Activated CD4-positive, alpha-beta T cell treated with anti-CD3 and anti-CD28 coated beads, Interleukin-2, amount 50 U/mL, for 4 hours (primary cell): ENCODE data around the gene SLC1A7.

Experiments used
- DNase-seq, 2 experiments: peaks; one replicate each; pipeline ENCODE4 v3.0.0-alpha.2; 2020

Gene SLC1A7

DNA sequence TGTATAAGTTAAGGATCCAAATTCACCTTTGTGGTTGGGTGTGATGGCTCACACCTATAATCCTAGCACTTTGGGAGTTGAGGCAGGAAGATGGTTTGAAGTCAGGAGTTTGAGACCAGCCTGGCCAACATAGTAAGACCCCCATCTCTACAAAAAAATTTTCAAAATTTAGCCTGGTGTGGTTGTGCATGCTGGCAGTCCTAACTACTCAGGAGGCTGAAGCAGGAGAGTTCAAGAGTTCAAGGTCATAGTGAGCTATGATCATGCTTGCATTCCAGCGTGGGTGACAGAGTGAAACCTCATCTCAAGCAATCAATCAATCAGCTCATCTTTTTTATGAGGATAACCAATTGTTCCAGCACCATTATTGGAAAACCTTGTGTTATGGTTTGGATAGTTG lies 16.5 kb upstream of the SLC1A7 start:
- DNase-seq: no peak

DNA sequence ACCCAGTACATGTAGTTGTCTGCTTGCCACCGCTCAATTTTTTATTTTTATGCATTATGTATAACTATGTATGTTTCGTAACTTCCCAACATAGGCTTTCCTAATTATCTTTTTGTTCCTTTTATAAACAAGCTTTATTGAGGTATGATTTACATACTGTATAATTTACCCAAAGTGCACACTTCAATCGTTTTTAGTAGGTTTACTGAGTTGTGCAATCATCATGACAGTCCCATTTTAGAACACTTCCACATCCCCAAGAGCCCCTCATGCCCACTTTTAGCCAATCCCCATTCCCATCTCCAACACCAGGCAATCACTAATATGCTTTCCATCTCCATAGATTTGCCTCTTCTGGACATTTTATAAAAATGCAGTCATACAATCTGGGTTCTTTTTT lies 14.3 kb upstream of the SLC1A7 start:
- DNase-seq: no peak

GRCh38 chr1:53155945-53156344 lies 13.5 kb upstream of the SLC1A7 start:
- no peak for DNase-seq

GRCh38 chr1:53155534-53155933 lies 13.1 kb upstream of the SLC1A7 start:
- no peak for DNase-seq

GRCh38 chr1:53154859-53155438 lies 12.5 kb upstream of the SLC1A7 start:
- no peak for DNase-seq

DNA sequence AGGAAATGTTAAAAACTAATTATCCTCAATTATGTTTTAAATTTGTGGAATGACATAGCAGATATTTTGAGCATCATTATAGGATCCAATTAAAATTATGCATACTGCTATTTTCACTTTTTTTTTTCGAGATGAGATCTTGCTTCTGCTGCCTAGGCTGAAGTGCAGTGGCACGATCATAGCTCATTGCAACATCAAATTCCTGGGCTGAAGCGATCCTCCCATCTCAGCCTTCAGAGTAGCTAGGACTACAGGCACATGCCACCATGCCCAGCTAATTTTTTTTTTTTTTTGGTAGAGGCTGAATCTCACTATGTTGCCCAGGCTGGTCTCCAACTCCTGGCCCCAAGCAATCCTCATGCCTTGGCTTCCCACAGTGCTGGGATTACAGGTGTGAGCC lies 11.3 kb upstream of the SLC1A7 start:
- no peak for DNase-seq

- no peak for DNase-seq
Measured at GRCh38 chr1:53148123-53148522, 5.7 kb upstream of the SLC1A7 start.

GRCh38 chr1:53147174-53147573 lies 4.7 kb upstream of the SLC1A7 start:
- DNase-seq: no peak

- DNase-seq: no peak
Measured at GRCh38 chr1:53145942-53146708, 3.7 kb upstream of the SLC1A7 start.

DNA sequence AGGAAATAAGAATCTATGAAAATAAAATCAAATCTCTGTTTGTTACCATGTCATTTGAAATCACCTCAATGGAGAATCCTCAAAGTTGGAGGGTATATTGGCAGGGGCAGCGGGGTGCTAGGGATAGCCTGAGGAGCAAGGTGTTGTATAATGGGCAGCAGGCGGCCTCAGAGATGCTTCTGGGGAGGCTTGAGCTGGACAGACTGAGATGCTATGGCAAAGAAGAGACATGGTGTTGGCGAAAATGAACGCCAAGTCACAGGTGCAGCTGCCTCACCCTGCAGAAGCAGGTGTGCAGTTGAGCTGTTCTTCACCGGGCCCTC lies 3.1 kb upstream of the SLC1A7 start:
- no peak for DNase-seq

DNA sequence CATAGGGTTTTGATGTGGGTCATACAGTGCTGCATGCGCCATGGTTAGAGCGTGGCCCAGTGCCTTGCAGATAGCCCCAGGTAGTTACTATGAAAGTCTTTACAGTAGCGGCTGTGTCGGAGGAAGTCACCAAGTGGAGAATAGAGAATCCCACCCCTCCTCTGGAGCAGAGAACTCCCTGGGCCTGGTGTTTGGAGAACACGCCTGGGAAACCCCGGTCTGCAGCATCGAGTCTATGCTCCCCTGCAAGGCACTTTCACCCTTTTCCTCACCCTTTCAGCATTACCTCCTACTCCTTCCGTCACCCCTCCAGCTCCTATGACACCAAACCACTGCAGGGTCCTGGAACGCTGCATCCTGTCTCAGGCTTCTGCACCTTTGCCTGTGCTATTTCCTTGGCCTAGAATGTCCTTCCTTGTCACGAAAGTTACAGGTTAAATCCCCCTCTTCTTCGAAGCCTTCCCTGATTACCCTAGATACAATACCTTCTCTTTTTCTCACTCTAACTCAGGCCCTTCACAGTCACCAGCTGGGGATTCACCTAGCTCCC lies 2.7 kb upstream of the SLC1A7 start:
- no peak for DNase-seq

GRCh38 chr1:53144201-53144600 lies 1.8 kb upstream of the SLC1A7 start:
- no peak for DNase-seq

DNA sequence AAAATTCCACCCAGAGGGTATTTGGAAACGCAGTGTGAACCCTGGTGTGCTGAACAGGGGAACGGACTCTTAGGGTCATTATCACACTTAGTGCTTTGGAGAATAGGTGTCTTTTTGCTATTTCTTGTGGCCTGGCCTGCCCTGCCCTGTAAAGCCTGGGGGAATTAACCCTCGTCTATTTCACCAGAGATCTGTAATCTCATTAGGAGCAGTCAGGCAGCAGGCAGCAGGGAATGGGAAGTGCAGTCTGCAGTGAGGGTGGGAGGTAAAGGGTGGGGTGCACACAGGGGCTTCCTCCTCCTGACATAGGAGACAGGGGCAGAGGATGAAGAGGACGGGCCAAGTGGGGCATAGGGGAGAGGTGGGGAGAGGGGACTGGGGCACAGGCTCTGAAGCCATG lies 1.1 kb upstream of the SLC1A7 start:
- no peak for DNase-seq

GRCh38 chr1:53141487-53142055 lies 867 bp downstream of the SLC1A7 start:
- DNase-seq: no peak

GRCh38 chr1:53140451-53140850 lies 2.0 kb downstream of the SLC1A7 start:
- no peak for DNase-seq

DNA sequence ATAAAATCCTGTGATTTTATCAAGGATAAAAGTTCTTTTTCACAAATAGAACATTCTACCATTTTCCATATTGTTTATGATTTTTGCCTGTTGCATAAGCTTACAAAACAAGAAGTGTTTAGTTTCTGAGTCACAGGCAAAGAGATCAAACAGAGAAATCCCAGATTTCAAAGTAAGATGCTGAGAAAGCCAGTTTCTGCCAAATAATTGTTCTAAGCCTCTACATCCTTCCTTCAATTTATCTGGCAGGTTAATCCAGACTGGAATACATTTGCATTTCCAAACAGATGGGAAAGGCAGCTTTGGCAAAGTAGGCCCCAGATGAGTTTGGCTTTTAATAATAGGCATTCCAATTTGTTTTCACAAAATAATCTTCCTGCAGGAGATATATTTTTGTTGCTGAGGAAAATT lies 2.5 kb downstream of the SLC1A7 start:
- DNase-seq: no peak

- no peak for DNase-seq
Measured at GRCh38 chr1:53138991-53139884, 3.2 kb downstream of the SLC1A7 start.

- no peak for DNase-seq
Measured at GRCh38 chr1:53137729-53138128, 4.7 kb downstream of the SLC1A7 start.

DNA sequence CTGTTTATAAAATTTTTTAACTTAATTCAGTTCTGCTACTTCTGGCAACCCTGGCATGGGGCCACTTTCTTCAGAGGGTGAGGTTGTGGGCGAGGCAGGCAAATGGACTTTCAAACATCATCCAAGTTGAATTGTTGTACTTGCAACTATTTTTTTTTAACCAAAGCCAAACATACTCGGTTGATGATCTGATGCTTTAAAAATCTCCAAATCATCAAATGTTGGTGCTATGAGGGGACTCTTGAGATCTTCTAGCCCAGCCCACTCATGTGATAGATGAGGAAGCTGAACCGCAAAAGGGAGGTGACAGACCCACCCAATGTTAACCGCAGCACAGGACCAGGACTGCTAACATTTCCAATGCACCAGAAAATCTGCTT lies 6.7 kb downstream of the SLC1A7 start:
- DNase-seq: no peak

DNA sequence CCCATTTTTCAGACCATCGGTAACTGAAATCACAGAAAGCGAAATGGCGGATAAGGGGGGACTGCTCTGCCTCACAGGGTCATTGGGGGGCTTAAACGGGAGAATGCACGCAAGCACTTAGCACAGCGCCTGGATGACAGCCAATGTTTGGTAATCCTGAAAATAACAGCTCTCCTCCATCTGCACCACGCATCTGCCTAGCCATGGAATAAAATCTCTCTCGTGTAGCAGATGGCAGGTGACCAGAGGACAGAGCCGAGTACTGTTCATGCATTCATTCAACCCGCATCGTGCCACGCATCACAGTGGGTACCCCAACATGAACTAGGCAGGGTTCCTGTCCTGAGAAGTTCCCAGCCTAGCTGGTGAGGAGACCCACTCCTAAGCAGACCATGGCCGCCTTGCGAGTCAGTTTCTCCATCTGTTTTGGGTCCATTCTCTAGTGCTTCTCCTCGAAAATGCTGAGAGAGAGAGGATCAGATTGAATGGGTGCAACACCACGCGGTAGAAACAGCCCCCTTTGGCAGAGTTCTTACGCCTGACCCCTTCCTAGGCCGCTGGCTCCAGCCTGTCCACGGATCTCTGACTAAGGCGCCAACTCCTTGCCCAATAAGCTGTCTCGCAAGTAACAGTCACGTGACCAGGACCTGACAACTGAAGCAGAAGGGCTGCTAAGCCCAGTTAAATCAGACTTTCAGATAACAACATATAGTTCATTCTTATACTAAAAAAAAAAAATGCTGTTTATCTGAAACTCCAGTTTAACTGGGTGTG lies 7.3 kb downstream of the SLC1A7 start:
- DNase-seq: no peak

GRCh38 chr1:53134042-53134485 lies 8.4 kb downstream of the SLC1A7 start:
- no peak for DNase-seq

- DNase-seq: no peak
Measured at GRCh38 chr1:53133261-53134041, 9.0 kb downstream of the SLC1A7 start.
